GM23338 (cell line): ENCODE measurements around the gene TGFBR1. TPM values are rescaled to one million over a fixed set of nuclear protein-coding genes. Genes with fewer than 3 reads are reported as not detected.

Experiments
- ATAC-seq: fragments of 200-7000 bp; cut with Tn5 transposase; 3 replicates; pipeline ENCODE4 v1.9.1; 2020
- DNase-seq: peaks from one replicate; pipeline ENCODE4 v3.0.0-alpha.2; 2015; ENCODE audit warnings: low spot score
- H2AFZ ChIP-seq: fragments of 200-600 bp; sonication (generic); 2 replicates; pipeline ENCODE4 v1.8.0; 2016; ENCODE audit warnings: antibody characterized with exemption, mild to moderate bottlenecking, moderate library complexity
- H3F3A ChIP-seq: fragments of 200-600 bp; sonication (generic); replicated peaks from 2 replicates; pipeline ENCODE4 v1.8.0; 2017; ENCODE audit warnings: antibody characterized with exemption, mixed run types, low read depth
- H3K27ac ChIP-seq: fragments of 200-600 bp; sonication (generic); 2 replicates; pipeline ENCODE4 v1.6.1; 2016; ENCODE audit warnings: low read depth
- H3K27me3 ChIP-seq: fragments of 200-600 bp; sonication (generic); 2 replicates; pipeline ENCODE4 v1.8.0; 2016; ENCODE audit warnings: mild to moderate bottlenecking, mixed run types, moderate library complexity; ENCODE audit not compliant: insufficient read depth
- H3K36me3 ChIP-seq: fragments of 200-600 bp; sonication (generic); 2 replicates; pipeline ENCODE4 v1.8.0; 2016; ENCODE audit warnings: mild to moderate bottlenecking; ENCODE audit not compliant: insufficient read depth
- H3K4me1 ChIP-seq: fragments of 200-600 bp; sonication (generic); 2 replicates; pipeline ENCODE4 v1.8.0; 2016; ENCODE audit warnings: mild to moderate bottlenecking, moderate library complexity; ENCODE audit not compliant: insufficient read depth
- H3K4me2 ChIP-seq: fragments of 200-600 bp; sonication (generic); 2 replicates; pipeline ENCODE4 v1.7.1; 2017; ENCODE audit warnings: mixed run types
- H3K4me3 ChIP-seq: fragments of 200-600 bp; sonication (generic); 2 replicates; pipeline ENCODE4 v1.6.1; 2016; ENCODE audit warnings: mixed run types
- H3K79me2 ChIP-seq: fragments of 200-600 bp; sonication (generic); replicated peaks from 2 replicates; pipeline ENCODE4 v1.8.0; 2017; ENCODE audit warnings: mild to moderate bottlenecking; ENCODE audit not compliant: insufficient read depth
- H3K9me2 ChIP-seq: fragments of 200-600 bp; sonication (generic); 2 replicates; pipeline ENCODE4 v1.8.0; 2017; ENCODE audit not compliant: insufficient read depth
- H4K20me1 ChIP-seq: fragments of 200-600 bp; sonication (generic); replicated peaks from 2 replicates; pipeline ENCODE4 v1.8.0; 2017; ENCODE audit warnings: mild to moderate bottlenecking; ENCODE audit not compliant: insufficient read depth
- H3K27ac Mint-ChIP-seq: 2 replicates; pipeline ENCODE4 v1.8.0; 2020; ENCODE audit warnings: inconsistent platforms, mild to moderate bottlenecking, moderate library complexity, mixed read lengths
- H3K27me3 Mint-ChIP-seq: 3 replicates; pipeline ENCODE4 v1.8.0; 2022; ENCODE audit warnings: low read depth, mild to moderate bottlenecking, moderate library complexity, mixed read lengths, inconsistent platforms; ENCODE audit not compliant: insufficient read depth, poor library complexity
- H3K36me3 Mint-ChIP-seq: 3 replicates; pipeline ENCODE4 v1.8.0; 2021; ENCODE audit warnings: low read depth, mild to moderate bottlenecking, inconsistent platforms, moderate library complexity, mixed read lengths
- H3K4me1 Mint-ChIP-seq: 3 replicates; pipeline ENCODE4 v1.8.0; 2020; ENCODE audit warnings: mild to moderate bottlenecking, inconsistent platforms, mixed read lengths
- H3K4me3 Mint-ChIP-seq: 3 replicates; pipeline ENCODE4 v1.8.0; 2021; ENCODE audit warnings: moderate library complexity, mild to moderate bottlenecking, inconsistent platforms, mixed read lengths
- H3K9me3 Mint-ChIP-seq: 3 replicates; pipeline ENCODE4 v1.8.0; 2020; ENCODE audit warnings: moderate library complexity, mild to moderate bottlenecking, inconsistent platforms, mixed read lengths
- CREB1 ChIP-seq: fragments of 250-450 bp; sonication (Bioruptor Pico); IDR thresholded peaks from 2 replicates; pipeline ENCODE4 v1.5.0; 2020; ENCODE audit warnings: low read depth, mild to moderate bottlenecking, moderate library complexity
- CTCF ChIP-seq, 2 experiments: fragments of 200-600 bp in 1 of 2; sonication (generic) in 1 of 2; conservative IDR thresholded peaks; 2 replicates each; pipeline versions ENCODE4 v1.5.1 to v1.6.1; 2016 to 2017; ENCODE audit warnings: antibody characterized with exemption in 2 of 2, low read depth in 2 of 2, mild to moderate bottlenecking in 2 of 2, moderate library complexity in 1 of 2
- EZH2 ChIP-seq: fragments of 200-600 bp; sonication (generic); IDR thresholded peaks from one replicate; pipeline ENCODE4 v1.8.0; 2017; ENCODE audit warnings: antibody characterized with exemption, mild to moderate bottlenecking, low read depth; ENCODE audit not compliant: unreplicated experiment
- EZH2phosphoT487 ChIP-seq: fragments of 200-600 bp; sonication (generic); IDR thresholded peaks from one replicate; pipeline ENCODE4 v1.8.1; 2018; ENCODE audit warnings: antibody characterized with exemption; ENCODE audit not compliant: unreplicated experiment
- JUNB ChIP-seq: IDR thresholded peaks from one replicate; pipeline ENCODE4 v1.6.1; 2016; ENCODE audit warnings: antibody characterized with exemption; ENCODE audit not compliant: unreplicated experiment
- NANOG ChIP-seq: IDR thresholded peaks from 2 replicates; pipeline ENCODE4 v1.6.1; 2016; ENCODE audit warnings: antibody characterized with exemption, borderline replicate concordance
- POLR2AphosphoS5 ChIP-seq: IDR thresholded peaks from 2 replicates; pipeline ENCODE4 v1.6.1; 2016; ENCODE audit warnings: antibody characterized with exemption, low read depth
- REST ChIP-seq: IDR thresholded peaks from one replicate; pipeline ENCODE4 v1.6.1; 2018; ENCODE audit warnings: antibody characterized with exemption; ENCODE audit not compliant: unreplicated experiment
- STAT1 ChIP-seq: IDR thresholded peaks from one replicate; pipeline ENCODE4 v1.6.1; 2016; ENCODE audit warnings: antibody characterized with exemption; ENCODE audit not compliant: unreplicated experiment
- ZNF114 ChIP-seq: fragments of 250-450 bp; sonication (Bioruptor Pico); IDR thresholded peaks from 2 replicates; pipeline ENCODE4 v1.5.0; 2020; ENCODE audit warnings: mild to moderate bottlenecking, moderate library complexity
- ZNF331 ChIP-seq: fragments of 250-450 bp; sonication (Bioruptor Pico); IDR thresholded peaks from 2 replicates; pipeline ENCODE4 v1.5.0; 2020; ENCODE audit warnings: low read depth, mild to moderate bottlenecking, moderate library complexity
- ZNF462 ChIP-seq: fragments of 250-450 bp; sonication (Bioruptor Pico); IDR thresholded peaks from 2 replicates; pipeline ENCODE4 v1.5.0; 2020; ENCODE audit warnings: mild to moderate bottlenecking, moderate library complexity
- polyA plus RNA-seq: library from polyadenylated mRNA; unstranded; fragments of >200 nt; fragmentation: Nextera tagmentation; extraction: Ambion mirVana; gene quantifications from 2 replicates; pipeline ENCODE4 v1.2.1, GENCODE V29; 2016
- total RNA-seq: library from RNA; depleted of rRNA; stranded (reverse); fragments of >200 nt; shearing (Covaris generic); gene quantifications from 2 replicates; pipeline ENCODE4 v1.2.3, GENCODE V29; 2014
- TF ChIP-seq, protein P1 (sequence below): IDR thresholded peaks from 2 replicates; pipeline ENCODE4 v1.6.1; 2016; ENCODE audit warnings: antibody characterized with exemption

TGFBR1 gene
- total and polyA plus RNA-seq, 2 experiments from 2014 or later, result 9.3 to 40.2 TPM

DNA sequence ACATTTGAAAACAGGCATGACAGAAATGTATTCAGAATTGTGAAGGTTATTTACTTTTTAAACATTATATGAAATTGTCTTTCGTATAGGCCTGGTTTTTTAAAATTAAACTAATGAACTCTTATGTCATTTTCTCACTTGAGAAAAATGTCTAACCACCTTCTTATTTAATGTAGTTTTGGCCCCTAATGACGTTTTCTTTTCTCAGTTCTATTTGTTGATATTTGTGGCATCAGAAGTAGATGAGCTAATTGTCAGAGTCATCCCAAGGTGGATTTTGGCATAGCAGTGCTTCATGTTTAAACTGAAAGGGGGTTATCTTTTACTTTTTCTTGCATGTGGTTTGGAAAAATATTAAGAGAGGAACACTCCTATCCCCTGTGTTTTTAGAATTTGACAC lies 28.2 kb downstream of the TGFBR1 start:
- Histone ChIP-seq H3K4me3 (no peak overlapping the region), H3F3A (no peaks in the 10 kb centered on the region), H4K20me1 (peaks cover 8% of the 10 kb centered on the region; the same call in 1 of the 2 replicates), H3K9me2 (no peaks in the 10 kb centered on the region), H3K27me3 (no peaks in the 10 kb centered on the region), H3K27ac (no peak overlapping the region), H2AFZ (no peak overlapping the region), H3K36me3 (no peaks in the 10 kb centered on the region), H3K4me2 (no peak overlapping the region), H3K4me1 (peaks cover 12% of the 10 kb centered on the region), H3K79me2 (peaks cover 15% of the 10 kb centered on the region)
- H3K36me3 Mint-ChIP-seq, result peaks cover 7% of the 10 kb centered on the region; the same call in 2 of the 3 replicates
- ATAC-seq (no peak), DNase-seq (no peak)
- no peaks in the 10 kb centered on the region for H3K9me3 Mint-ChIP-seq
- H3K27ac Mint-ChIP-seq, result no peak overlapping the region
- H3K4me1 Mint-ChIP-seq, result peaks cover 19% of the 10 kb centered on the region
- TF ChIP-seq JUNB (no peak), ZNF114 (CRISPR knock-in tag) (no peak), POLR2AphosphoS5 (no peak), EZH2 (no peak), CTCF (conservative IDR thresholded peaks at IDR 0.05; ENCODE audit: low read depth in 2 of 2) (no peak), NANOG (no peak), STAT1 (no peak), ZNF331 (CRISPR knock-in tag) (no peak), CREB1 (CRISPR knock-in tag) (no peak), EZH2phosphoT487 (no peak), ZNF462 (CRISPR knock-in tag) (no peak), REST (no peak)
- TF ChIP-seq, protein P1, sequence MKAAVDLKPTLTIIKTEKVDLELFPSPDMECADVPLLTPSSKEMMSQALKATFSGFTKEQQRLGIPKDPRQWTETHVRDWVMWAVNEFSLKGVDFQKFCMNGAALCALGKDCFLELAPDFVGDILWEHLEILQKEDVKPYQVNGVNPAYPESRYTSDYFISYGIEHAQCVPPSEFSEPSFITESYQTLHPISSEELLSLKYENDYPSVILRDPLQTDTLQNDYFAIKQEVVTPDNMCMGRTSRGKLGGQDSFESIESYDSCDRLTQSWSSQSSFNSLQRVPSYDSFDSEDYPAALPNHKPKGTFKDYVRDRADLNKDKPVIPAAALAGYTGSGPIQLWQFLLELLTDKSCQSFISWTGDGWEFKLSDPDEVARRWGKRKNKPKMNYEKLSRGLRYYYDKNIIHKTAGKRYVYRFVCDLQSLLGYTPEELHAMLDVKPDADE, result no peak
- no peak overlapping the region for H3K4me3 Mint-ChIP-seq
- H3K27me3 Mint-ChIP-seq, result no peaks in the 10 kb centered on the region
